ENCODE measurements around the gene SEPTIN8.

Gene SEPTIN8

DNA sequence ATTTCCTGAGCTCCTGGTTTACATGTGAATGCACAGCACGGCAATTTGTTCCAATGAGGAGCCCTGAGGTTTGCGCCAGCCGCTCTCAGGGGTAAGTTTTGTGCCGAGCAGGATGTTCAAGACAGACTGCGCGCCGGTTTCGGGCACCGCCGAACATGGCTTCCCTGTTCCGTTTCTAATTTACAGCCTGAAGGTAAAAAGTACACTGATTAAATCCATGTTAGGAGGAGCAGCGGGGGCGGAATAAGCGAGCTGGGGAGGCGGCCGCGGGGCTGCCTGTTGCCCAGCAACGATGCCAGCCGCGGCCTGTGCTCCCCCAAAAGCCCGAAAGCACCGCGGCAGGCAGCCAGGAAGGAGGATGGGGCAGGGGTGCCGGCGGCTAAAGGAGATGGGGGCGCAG lies 42.4 kb upstream of the SEPTIN8 start:
- H3K27me3 ChIP-seq (ENCODE audit: control insufficient read depth in 3 of 3, insufficient read depth in 3 of 3, low read depth in 1 of 3, low read length in 3 of 3): peaks cover 6 to 76% (median 32%) of the 10 kb centered on the region in 3 experiments
- no peak overlapping the region for H2BK12ac ChIP-seq (ENCODE audit: low read length)
- no CpG with 5 or more reads among the region's 26 CpGs for WGBS, 2 donors (ENCODE audit: extremely low coverage in 2 of 2, insufficient read length in 2 of 2, insufficient replicate concordance in 1 of 2)
- H2BK5ac ChIP-seq (ENCODE audit: low read length): no peak overlapping the region
- H4K91ac ChIP-seq (ENCODE audit: low read depth, low read length, poor library complexity): no peak overlapping the region
- H3K9ac ChIP-seq (ENCODE audit: low read depth, low read length, poor library complexity): no peak overlapping the region
- no peak overlapping the region for H3K4me3 ChIP-seq (ENCODE audit: low read length in 2 of 2)
- H4K8ac ChIP-seq (ENCODE audit: low read depth, low read length): no peak overlapping the region
- peaks cover 0 to 2% of the 10 kb centered on the region in 2 donors for H3K4me1 ChIP-seq (ENCODE audit: control insufficient read depth in 2 of 2, insufficient read depth in 1 of 2, low read depth in 1 of 2, low read length in 2 of 2)
- peaks cover 0 to 5% of the 10 kb centered on the region in 2 donors for H3K9me3 ChIP-seq (replicated peaks in 1 of 2; ENCODE audit: control insufficient read depth in 2 of 2, insufficient read depth in 1 of 2, low read depth in 1 of 2, low read length in 2 of 2)
- H2BK120ac ChIP-seq (ENCODE audit: low read depth, low read length): no peak overlapping the region
- H2AFZ ChIP-seq (ENCODE audit: low read length): peak overlapping the region; percentile 84
- H3K4ac ChIP-seq (ENCODE audit: low read length): no peak overlapping the region
- H3K79me1 ChIP-seq (ENCODE audit: low read depth, low read length): no peaks in the 10 kb centered on the region
- H3K23ac ChIP-seq (ENCODE audit: low read depth, low read length, poor library complexity): peak overlapping the region; percentile 73
- no peak for DNase-seq (ENCODE audit: low spot score)
- H2BK15ac ChIP-seq (ENCODE audit: low read length): no peak overlapping the region
- H3K27ac ChIP-seq (replicated peaks; ENCODE audit: low read length): no peak overlapping the region
- H3K14ac ChIP-seq (ENCODE audit: low read length): no peak overlapping the region
- H3K36me3 ChIP-seq (replicated peaks in 1 of 2; ENCODE audit: control insufficient read depth in 2 of 2, insufficient read depth in 2 of 2, low read length in 2 of 2): no peaks in the 10 kb centered on the region
- no peak overlapping the region for H3K4me2 ChIP-seq (ENCODE audit: insufficient read depth, low read length, poor library complexity, severe bottlenecking)
- H3K18ac ChIP-seq (ENCODE audit: low read length): no peak overlapping the region
- no peak overlapping the region for H2AK5ac ChIP-seq (ENCODE audit: low read depth, low read length)

DNA sequence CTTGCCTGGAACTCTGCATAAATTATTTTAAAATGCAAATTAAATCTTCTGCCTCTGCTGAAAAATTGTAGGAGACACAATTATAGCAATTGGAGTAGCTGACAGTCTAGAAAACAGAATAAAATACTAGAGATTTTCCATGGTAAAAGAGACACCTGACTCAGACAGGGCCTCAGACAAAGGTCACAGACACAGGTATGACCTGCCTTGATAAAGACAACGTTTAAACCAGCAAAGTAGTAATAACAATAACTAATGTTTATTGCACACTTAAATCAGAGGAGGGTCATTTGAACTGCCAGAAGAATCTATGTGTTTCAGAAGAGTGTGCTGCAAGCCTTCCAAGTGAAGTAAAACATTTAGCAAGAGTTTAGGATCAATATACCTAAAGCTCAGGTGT lies 40.0 kb upstream of the SEPTIN8 start:
- Histone ChIP-seq H3K4me3 (ENCODE audit: low read length in 2 of 2) (no peak overlapping the region), H3K4me1 (ENCODE audit: control insufficient read depth in 2 of 2, insufficient read depth in 1 of 2, low read depth in 1 of 2, low read length in 2 of 2) (peaks cover 0 to 2% of the 10 kb centered on the region in 2 donors), H2BK12ac (ENCODE audit: low read length) (no peak overlapping the region), H3K36me3 (replicated peaks in 1 of 2; ENCODE audit: control insufficient read depth in 2 of 2, insufficient read depth in 2 of 2, low read length in 2 of 2) (no peaks in the 10 kb centered on the region), H2AK5ac (ENCODE audit: low read depth, low read length) (no peak overlapping the region), H3K27me3 (ENCODE audit: control insufficient read depth in 3 of 3, insufficient read depth in 3 of 3, low read depth in 1 of 3, low read length in 3 of 3) (peaks cover 20 to 79% (median 42%) of the 10 kb centered on the region in 3 experiments), H4K8ac (ENCODE audit: low read depth, low read length) (no peak overlapping the region), H3K4ac (ENCODE audit: low read length) (no peak overlapping the region), H2AFZ (ENCODE audit: low read length) (no peak overlapping the region), H3K4me2 (ENCODE audit: insufficient read depth, low read length, poor library complexity, severe bottlenecking) (no peak overlapping the region), H3K9me3 (replicated peaks in 1 of 2; ENCODE audit: control insufficient read depth in 2 of 2, insufficient read depth in 1 of 2, low read depth in 1 of 2, low read length in 2 of 2) (peaks cover 6 to 8% of the 10 kb centered on the region in 2 donors), H3K14ac (ENCODE audit: low read length) (no peak overlapping the region), H2BK15ac (ENCODE audit: low read length) (no peak overlapping the region), H3K27ac (replicated peaks; ENCODE audit: low read length) (no peak overlapping the region), H2BK5ac (ENCODE audit: low read length) (no peak overlapping the region), H4K91ac (ENCODE audit: low read depth, low read length, poor library complexity) (no peak overlapping the region), H3K9ac (ENCODE audit: low read depth, low read length, poor library complexity) (no peak overlapping the region), H3K79me1 (ENCODE audit: low read depth, low read length) (peaks cover 3% of the 10 kb centered on the region), H3K18ac (ENCODE audit: low read length) (no peak overlapping the region), H3K23ac (ENCODE audit: low read depth, low read length, poor library complexity) (no peak overlapping the region), H2BK120ac (ENCODE audit: low read depth, low read length) (no peak overlapping the region)
- no peak for DNase-seq (ENCODE audit: low spot score)
- WGBS, 2 donors (ENCODE audit: extremely low coverage in 2 of 2, insufficient read length in 2 of 2, insufficient replicate concordance in 1 of 2): no CpG with 5 or more reads among the region's 1 CpG

DNA sequence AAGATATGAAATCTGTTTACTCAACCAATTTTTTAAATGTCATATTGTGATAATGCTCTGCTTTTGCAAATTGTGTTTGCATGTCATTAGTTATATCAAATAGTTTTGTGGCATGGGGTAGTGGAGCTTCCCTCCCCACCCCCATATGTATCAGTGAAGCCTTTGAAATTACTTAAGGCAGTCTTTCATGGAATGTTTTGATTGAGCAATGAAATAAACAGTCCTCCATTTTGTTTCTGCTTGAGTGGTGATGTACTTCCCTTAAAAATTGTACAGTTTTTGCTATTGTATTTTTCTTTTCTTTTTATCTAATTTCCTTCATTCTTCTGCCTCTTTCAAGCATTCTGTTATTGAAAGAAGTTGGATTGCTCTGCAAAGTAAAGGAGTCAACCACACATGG lies 39.5 kb upstream of the SEPTIN8 start:
- no peak for DNase-seq (ENCODE audit: low spot score)
- H3K14ac ChIP-seq (ENCODE audit: low read length): no peak overlapping the region
- H3K79me1 ChIP-seq (ENCODE audit: low read depth, low read length): peaks cover 3% of the 10 kb centered on the region
- H2BK12ac ChIP-seq (ENCODE audit: low read length): no peak overlapping the region
- no peak overlapping the region for H3K9ac ChIP-seq (ENCODE audit: low read depth, low read length, poor library complexity)
- H2BK15ac ChIP-seq (ENCODE audit: low read length): no peak overlapping the region
- no peak overlapping the region for H3K27ac ChIP-seq (replicated peaks; ENCODE audit: low read length)
- H3K4ac ChIP-seq (ENCODE audit: low read length): no peak overlapping the region
- no peaks in the 10 kb centered on the region for H3K36me3 ChIP-seq (replicated peaks in 1 of 2; ENCODE audit: control insufficient read depth in 2 of 2, insufficient read depth in 2 of 2, low read length in 2 of 2)
- H3K27me3 ChIP-seq (ENCODE audit: control insufficient read depth in 3 of 3, insufficient read depth in 3 of 3, low read depth in 1 of 3, low read length in 3 of 3): peaks cover 20 to 79% (median 41%) of the 10 kb centered on the region in 3 experiments
- no peak overlapping the region for H2BK120ac ChIP-seq (ENCODE audit: low read depth, low read length)
- no peak overlapping the region for H2BK5ac ChIP-seq (ENCODE audit: low read length)
- no peak overlapping the region for H4K8ac ChIP-seq (ENCODE audit: low read depth, low read length)
- no peak overlapping the region for H3K4me2 ChIP-seq (ENCODE audit: insufficient read depth, low read length, poor library complexity, severe bottlenecking)
- H2AFZ ChIP-seq (ENCODE audit: low read length): no peak overlapping the region
- no peak overlapping the region for H3K23ac ChIP-seq (ENCODE audit: low read depth, low read length, poor library complexity)
- peaks cover 0 to 2% of the 10 kb centered on the region in 2 donors for H3K4me1 ChIP-seq (ENCODE audit: control insufficient read depth in 2 of 2, insufficient read depth in 1 of 2, low read depth in 1 of 2, low read length in 2 of 2)
- no peak overlapping the region for H3K18ac ChIP-seq (ENCODE audit: low read length)
- H2AK5ac ChIP-seq (ENCODE audit: low read depth, low read length): no peak overlapping the region
- H4K91ac ChIP-seq (ENCODE audit: low read depth, low read length, poor library complexity): no peak overlapping the region
- no peak overlapping the region for H3K4me3 ChIP-seq (ENCODE audit: low read length in 2 of 2)
- peaks cover 6 to 8% of the 10 kb centered on the region in 2 donors for H3K9me3 ChIP-seq (replicated peaks in 1 of 2; ENCODE audit: control insufficient read depth in 2 of 2, insufficient read depth in 1 of 2, low read depth in 1 of 2, low read length in 2 of 2)

DNA sequence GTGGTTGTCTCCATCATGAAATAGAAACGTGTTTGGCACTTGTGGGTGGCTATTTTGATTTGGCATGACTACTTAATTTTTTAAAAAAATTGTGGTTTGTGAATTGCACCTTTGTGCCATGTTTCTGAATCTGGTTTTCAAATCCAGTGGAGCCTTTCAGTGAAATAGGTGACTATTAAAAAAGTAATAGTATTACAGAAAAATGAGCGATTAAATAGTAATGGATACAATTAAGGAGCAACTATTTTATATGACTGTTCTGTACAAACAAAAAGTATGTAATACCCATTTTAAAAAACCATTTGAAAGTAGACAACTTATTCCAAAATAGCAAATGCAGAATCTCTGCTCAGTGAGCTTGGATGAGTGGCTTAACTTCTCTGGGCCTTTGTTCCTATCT lies 39.0 kb upstream of the SEPTIN8 start:
- Histone ChIP-seq H3K18ac (ENCODE audit: low read length) (no peak overlapping the region), H2BK12ac (ENCODE audit: low read length) (no peak overlapping the region), H3K27me3 (ENCODE audit: control insufficient read depth in 3 of 3, insufficient read depth in 3 of 3, low read depth in 1 of 3, low read length in 3 of 3) (peaks cover 20 to 81% (median 41%) of the 10 kb centered on the region in 3 experiments), H3K79me1 (ENCODE audit: low read depth, low read length) (peaks cover 3% of the 10 kb centered on the region), H2BK5ac (ENCODE audit: low read length) (no peak overlapping the region), H3K23ac (ENCODE audit: low read depth, low read length, poor library complexity) (no peak overlapping the region), H3K4ac (ENCODE audit: low read length) (no peak overlapping the region), H3K27ac (replicated peaks; ENCODE audit: low read length) (no peak overlapping the region), H4K91ac (ENCODE audit: low read depth, low read length, poor library complexity) (no peak overlapping the region), H3K36me3 (replicated peaks in 1 of 2; ENCODE audit: control insufficient read depth in 2 of 2, insufficient read depth in 2 of 2, low read length in 2 of 2) (no peaks in the 10 kb centered on the region), H3K4me2 (ENCODE audit: insufficient read depth, low read length, poor library complexity, severe bottlenecking) (no peak overlapping the region), H2BK120ac (ENCODE audit: low read depth, low read length) (no peak overlapping the region), H4K8ac (ENCODE audit: low read depth, low read length) (no peak overlapping the region), H3K9ac (ENCODE audit: low read depth, low read length, poor library complexity) (no peak overlapping the region), H3K4me3 (ENCODE audit: low read length in 2 of 2) (no peak overlapping the region), H2BK15ac (ENCODE audit: low read length) (no peak overlapping the region), H2AK5ac (ENCODE audit: low read depth, low read length) (no peak overlapping the region), H2AFZ (ENCODE audit: low read length) (no peak overlapping the region), H3K4me1 (ENCODE audit: control insufficient read depth in 2 of 2, insufficient read depth in 1 of 2, low read depth in 1 of 2, low read length in 2 of 2) (peaks cover 0 to 2% of the 10 kb centered on the region in 2 donors), H3K14ac (ENCODE audit: low read length) (no peak overlapping the region), H3K9me3 (replicated peaks in 1 of 2; ENCODE audit: control insufficient read depth in 2 of 2, insufficient read depth in 1 of 2, low read depth in 1 of 2, low read length in 2 of 2) (peaks cover 6 to 8% of the 10 kb centered on the region in 2 donors)
- WGBS, 2 donors (ENCODE audit: extremely low coverage in 2 of 2, insufficient read length in 2 of 2, insufficient replicate concordance in 1 of 2): no CpG with 5 or more reads among the region's 2 CpGs
- no peak for DNase-seq (ENCODE audit: low spot score)

All from neuronal stem cell (in vitro differentiated cells).